ENCODE results near the gene C5orf58. TPM values are rescaled to one million over a fixed set of nuclear protein-coding genes. Genes with fewer than 3 reads are reported as not detected.

Gene C5orf58, protein sequence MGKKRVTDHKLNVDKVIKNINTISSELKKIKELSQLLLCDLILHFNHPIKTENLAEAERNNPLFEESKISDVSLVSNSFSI
- polyA plus RNA-seq (ENCODE audit: low read depth in 6 of 6) = not detected

DNA sequence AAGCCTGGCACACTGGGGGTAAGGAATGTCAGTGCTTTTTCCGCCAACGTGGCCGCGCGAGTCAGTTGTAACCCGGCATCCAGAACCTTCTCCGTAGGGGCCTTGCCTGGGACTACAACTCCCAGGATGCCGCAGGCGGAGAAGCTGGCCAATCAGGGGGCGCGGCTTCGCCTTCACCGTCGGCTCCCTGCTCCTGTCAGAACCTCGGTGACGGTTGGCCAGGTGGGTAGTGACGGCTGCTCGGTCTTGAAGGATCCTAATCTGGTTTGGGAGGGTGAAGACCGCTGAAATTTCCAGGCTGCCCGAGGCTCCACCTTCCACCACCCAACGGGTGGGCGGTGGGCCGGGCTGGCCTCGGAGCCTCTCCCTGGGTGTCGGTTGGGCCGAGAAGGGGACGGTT lies at the start of gene C5orf58:
Gene C5orf58, plus strand, starts transcription at position 200 of the 400 bp plus-strand sequence. CDS start 1,992 bp downstream, outside the sequence.
- H3K4me1 Mint-ChIP-seq = no peaks in the 10 kb centered on the region
- DNase-seq (no peak), ATAC-seq (ENCODE audit: low read depth in 2 of 2) (no peak)
- H3K9me3 Mint-ChIP-seq = no peaks in the 10 kb centered on the region
- H3K36me3 Mint-ChIP-seq = no peaks in the 10 kb centered on the region
- H3K27ac Mint-ChIP-seq = peak within 1 kb of the TSS in 1 of 6 donors; percentile 57
- peaks cover 0 to 4% (median 0%) of the 10 kb centered on the region in 3 donors for H3K27me3 Mint-ChIP-seq
- H3K4me3 Mint-ChIP-seq = no peak within 1 kb of the TSS

DNA sequence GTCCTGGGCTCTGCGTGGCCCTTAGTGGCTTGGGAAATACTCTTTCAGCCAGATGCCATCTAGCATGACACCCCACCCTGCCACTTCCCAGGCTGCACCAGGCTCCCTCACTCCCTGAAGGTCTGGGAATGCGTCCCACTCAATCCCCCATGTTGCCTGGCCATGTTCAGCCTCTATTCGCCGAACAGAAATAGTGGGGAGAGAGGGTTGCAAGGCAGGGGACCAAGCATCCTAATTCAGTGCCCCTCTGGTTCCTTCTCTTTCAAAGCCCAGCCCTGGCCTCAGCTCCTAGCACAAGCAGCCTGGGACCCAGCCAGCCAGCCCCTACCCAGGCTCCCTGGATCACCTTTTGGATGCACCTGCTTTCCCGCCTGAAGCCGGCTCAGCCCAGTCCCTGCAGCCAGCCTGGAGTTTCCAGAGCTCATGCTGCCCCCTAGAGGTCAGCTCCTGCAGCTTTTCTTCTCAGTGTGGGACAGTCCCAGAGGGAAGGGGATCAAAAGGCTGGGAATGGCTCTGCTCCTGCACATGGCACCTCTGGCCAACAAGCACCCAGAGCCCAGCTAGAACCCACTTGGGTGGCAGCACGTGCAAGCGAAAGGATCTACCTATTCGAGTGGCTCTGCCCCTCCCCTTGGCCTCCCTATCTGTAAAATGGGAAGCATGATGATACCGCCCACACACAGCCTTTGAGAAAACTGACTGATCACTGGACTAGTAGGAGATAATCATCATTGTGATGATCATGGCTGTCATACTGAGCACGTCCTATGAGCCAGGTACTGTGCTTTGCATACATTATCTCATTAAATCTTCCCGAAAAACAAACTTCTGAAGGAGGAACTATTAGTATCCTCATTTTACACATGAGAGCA lies 48.7 kb upstream of the C5orf58 start:
- Mint-ChIP-seq H3K9me3 (no peaks in the 10 kb centered on the region), H3K27me3 (peaks cover 7 to 24% (median 8%) of the 10 kb centered on the region in 3 donors), H3K4me1 (no peaks in the 10 kb centered on the region), H3K4me3 (no peak overlapping the region), H3K36me3 (no peaks in the 10 kb centered on the region), H3K27ac (no peak overlapping the region)
- DNase-seq = no peak
- no peak for ATAC-seq (ENCODE audit: low read depth in 2 of 2)

DNA sequence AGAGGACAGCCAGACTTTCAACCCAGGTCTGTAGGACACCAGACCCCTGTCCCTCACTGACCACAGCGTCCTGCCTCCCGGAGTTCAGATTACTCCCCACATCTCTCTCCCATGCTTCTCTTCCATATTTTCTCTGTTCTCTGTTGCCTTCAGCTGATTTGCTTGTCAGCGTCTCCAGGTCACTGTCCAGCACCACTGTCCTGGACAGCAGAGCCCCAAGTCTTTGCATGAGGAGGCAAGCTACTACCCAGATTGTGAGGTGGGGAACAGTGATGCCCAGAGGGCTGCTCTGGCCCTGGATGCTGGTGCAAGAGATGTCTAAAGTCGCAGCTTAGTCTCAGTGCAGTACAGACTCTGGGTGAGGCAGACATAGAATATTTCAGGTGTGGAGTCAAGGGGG lies 48.0 kb upstream of the C5orf58 start:
- DNase-seq (no peak), ATAC-seq (ENCODE audit: low read depth in 2 of 2) (no peak)
- Mint-ChIP-seq H3K9me3 (no peaks in the 10 kb centered on the region), H3K36me3 (no peaks in the 10 kb centered on the region), H3K4me3 (no peak overlapping the region), H3K27ac (no peak overlapping the region), H3K4me1 (no peaks in the 10 kb centered on the region), H3K27me3 (peaks cover 8 to 31% (median 14%) of the 10 kb centered on the region in 3 donors)

DNA sequence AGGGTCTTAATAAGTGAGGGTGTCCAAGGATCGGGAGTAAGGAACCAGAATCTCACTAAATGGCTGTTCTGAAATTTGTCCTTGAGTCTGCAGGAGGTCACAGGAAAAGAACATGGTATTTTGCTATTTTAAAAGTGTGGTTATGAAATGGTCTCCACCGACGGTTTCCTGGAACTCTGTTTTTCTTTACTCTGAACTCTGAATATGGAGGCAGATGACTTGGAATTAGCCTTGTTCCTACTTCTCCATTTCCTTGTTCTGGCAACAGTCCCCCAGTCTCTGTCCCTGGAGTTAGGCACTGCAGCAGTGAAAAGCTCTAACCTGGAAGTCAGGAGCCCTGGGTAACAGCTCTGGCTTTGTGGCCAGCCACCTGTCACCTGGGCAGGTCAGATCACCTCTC lies 46.6 kb upstream of the C5orf58 start:
- peaks cover 4 to 38% (median 14%) of the 10 kb centered on the region in 3 donors for H3K27me3 Mint-ChIP-seq
- H3K27ac Mint-ChIP-seq = no peak overlapping the region
- peak overlapping the region in 1 of 8 donors; percentile 35 for H3K4me3 Mint-ChIP-seq
- no peaks in the 10 kb centered on the region for H3K9me3 Mint-ChIP-seq
- H3K36me3 Mint-ChIP-seq = no peaks in the 10 kb centered on the region
- H3K4me1 Mint-ChIP-seq = no peaks in the 10 kb centered on the region
- DNase-seq = no peak
- no peak for ATAC-seq (ENCODE audit: low read depth in 2 of 2)

DNA sequence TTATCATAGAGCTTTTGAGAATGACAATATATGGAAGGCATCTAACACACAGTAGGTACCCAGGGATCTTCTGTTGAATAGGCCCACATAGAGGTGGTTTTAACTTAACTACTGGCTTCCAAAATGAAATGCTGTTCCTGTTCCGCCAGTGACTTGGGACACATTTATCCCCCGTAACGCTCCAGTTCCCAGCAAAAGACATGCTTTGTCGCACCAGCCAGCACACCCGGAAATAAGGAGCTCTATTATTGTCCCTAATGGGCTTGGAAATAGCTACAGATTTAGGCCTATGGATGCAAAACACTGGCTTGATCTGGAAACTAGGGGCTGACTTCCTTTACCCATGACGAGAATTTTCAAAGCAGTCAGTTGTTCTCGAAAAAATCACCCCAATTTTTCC lies 45.9 kb upstream of the C5orf58 start:
- peak overlapping the region in 1 of 8 donors; percentile 45 for H3K4me3 Mint-ChIP-seq
- no peaks in the 10 kb centered on the region for H3K36me3 Mint-ChIP-seq
- DNase-seq (no peak), ATAC-seq (ENCODE audit: low read depth in 2 of 2) (no peak)
- H3K9me3 Mint-ChIP-seq = no peaks in the 10 kb centered on the region
- H3K27ac Mint-ChIP-seq = no peak overlapping the region
- no peaks in the 10 kb centered on the region for H3K4me1 Mint-ChIP-seq
- H3K27me3 Mint-ChIP-seq = peaks cover 4 to 31% (median 9%) of the 10 kb centered on the region in 3 donors

DNA sequence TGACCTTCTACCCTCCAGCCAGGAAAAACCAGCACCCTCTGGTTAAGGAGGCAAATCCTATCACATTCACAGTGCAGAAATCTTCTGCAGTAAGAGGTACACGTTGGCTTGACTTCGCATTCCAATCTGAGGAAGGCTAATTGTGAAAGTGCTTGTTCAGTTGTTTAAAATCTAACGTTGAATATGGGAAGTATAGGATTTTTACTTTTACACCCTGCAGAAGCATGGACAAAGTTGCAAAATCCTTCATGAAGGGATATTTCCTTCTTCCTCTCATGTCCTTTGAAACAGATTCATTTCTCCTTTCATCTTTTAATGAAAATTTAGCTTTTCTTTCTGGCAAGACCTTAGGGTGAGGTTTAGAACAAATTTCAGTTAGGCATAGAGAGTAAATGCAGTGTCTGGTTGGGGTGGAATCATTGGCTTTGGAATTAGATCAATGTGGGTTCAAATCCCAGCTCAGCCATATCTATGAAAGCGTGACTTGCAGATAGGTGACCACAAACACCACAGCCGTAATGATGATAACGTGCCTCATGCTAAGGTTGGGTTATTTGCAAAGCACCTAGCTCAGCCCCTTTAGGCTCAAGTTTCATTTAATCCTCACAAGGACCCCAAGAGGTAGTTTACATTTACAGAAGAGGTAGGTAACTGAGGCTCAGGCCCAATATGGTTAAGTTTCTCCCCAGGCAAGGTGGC lies 42.2 kb upstream of the C5orf58 start:
- no peak for ATAC-seq (ENCODE audit: low read depth in 2 of 2)
- no peaks in the 10 kb centered on the region for H3K4me1 Mint-ChIP-seq
- H3K4me3 Mint-ChIP-seq = no peak overlapping the region
- H3K27ac Mint-ChIP-seq = no peak overlapping the region
- no peaks in the 10 kb centered on the region for H3K36me3 Mint-ChIP-seq
- no peaks in the 10 kb centered on the region for H3K9me3 Mint-ChIP-seq
- H3K27me3 Mint-ChIP-seq = peaks cover 11 to 25% (median 14%) of the 10 kb centered on the region in 3 donors
- no peak for DNase-seq

DNA sequence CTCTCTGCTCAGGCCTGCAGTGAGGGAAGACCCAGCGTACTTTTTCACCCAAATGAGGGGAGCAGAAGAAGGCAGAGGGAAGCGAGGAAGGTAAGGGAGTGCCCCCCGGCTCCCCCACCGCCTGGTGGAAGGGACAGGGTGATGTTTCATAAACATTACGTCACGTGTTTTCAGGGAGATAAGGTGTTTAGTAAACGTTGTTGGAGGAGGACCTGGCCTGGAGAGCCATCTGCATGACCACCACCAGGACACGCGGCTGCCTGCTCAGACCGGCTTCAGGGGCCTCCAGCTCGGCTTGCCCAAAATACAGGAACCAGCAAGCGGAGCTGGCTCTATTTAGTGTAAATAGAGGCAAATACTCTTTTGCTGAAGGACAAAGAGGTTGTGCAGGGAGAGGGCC lies 40.0 kb upstream of the C5orf58 start:
- DNase-seq (no peak), ATAC-seq (ENCODE audit: low read depth in 2 of 2) (no peak)
- Mint-ChIP-seq H3K27ac (no peak overlapping the region), H3K4me1 (no peaks in the 10 kb centered on the region), H3K4me3 (no peak overlapping the region), H3K9me3 (no peaks in the 10 kb centered on the region), H3K36me3 (no peaks in the 10 kb centered on the region), H3K27me3 (peaks cover 11 to 25% (median 20%) of the 10 kb centered on the region in 3 donors)

DNA sequence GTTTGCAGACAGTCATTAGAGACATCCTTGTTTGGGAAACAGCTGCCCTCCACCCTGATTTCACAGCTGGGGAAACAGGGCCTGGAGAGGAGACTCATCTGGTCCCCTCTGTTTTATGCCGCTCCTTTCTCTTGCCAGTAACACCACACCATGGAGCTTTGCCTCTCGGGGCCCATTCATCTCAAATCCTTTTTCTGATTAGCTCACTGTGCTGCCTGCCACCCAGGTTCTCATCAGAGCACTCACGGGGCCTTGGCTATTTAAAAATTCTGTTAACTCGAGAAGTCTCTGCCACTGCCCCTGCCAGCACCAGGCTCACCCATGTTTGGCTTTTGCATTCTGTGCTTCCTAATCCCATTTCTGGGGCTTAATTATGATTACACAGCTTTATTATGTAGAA lies 36.8 kb upstream of the C5orf58 start:
- no peak overlapping the region for H3K27ac Mint-ChIP-seq
- H3K9me3 Mint-ChIP-seq = no peaks in the 10 kb centered on the region
- H3K4me1 Mint-ChIP-seq = no peaks in the 10 kb centered on the region
- ATAC-seq (ENCODE audit: low read depth in 2 of 2) = no peak
- no peak overlapping the region for H3K4me3 Mint-ChIP-seq
- no peaks in the 10 kb centered on the region for H3K36me3 Mint-ChIP-seq
- no peak for DNase-seq
- peaks cover 7 to 18% (median 9%) of the 10 kb centered on the region in 3 donors for H3K27me3 Mint-ChIP-seq

DNA sequence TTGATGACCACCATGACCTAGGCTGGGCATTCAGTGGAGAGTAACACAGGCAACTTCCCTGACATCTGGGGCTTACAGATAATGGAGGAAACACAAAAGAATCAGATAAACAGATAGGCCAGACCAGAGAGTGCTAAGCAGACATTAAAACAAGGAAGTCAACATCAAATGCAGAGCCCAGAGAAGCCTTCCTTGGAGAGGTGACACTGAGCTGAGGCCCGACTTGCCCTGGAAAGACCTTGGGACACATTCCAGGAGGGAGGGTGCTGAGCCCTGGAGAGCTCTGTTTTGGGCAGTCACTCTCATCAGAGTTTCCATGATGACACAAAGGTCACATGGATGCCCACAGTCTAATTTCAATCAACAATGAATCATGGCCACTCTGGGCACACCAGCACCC lies 31.9 kb upstream of the C5orf58 start:
- Mint-ChIP-seq H3K4me1 (no peaks in the 10 kb centered on the region), H3K36me3 (no peaks in the 10 kb centered on the region), H3K4me3 (no peak overlapping the region), H3K27me3 (peaks cover 13 to 37% (median 32%) of the 10 kb centered on the region in 3 donors), H3K9me3 (no peaks in the 10 kb centered on the region), H3K27ac (no peak overlapping the region)
- ATAC-seq (ENCODE audit: low read depth in 2 of 2) (no peak), DNase-seq (no peak)

DNA sequence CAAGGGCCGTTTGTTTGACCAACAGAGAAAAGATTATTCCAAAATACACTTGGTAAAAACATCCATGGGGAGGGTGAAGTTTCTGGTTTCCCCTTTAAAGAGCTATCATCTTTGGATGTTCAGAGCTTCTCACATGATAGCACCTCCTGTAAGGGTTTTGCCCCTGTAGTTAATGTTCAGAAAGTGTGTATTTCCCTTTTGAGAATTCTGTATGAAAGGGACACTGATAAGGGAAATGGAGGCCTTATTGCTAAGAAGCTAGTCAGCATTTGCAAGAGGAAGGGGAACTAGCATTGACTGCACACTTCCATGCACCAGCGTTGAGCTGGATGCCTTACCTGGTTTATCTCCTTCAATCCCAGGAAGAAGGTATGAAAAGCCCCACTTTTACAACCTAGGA lies 31.5 kb upstream of the C5orf58 start:
- Mint-ChIP-seq H3K27ac (no peak overlapping the region), H3K9me3 (no peaks in the 10 kb centered on the region), H3K36me3 (no peaks in the 10 kb centered on the region), H3K4me1 (no peaks in the 10 kb centered on the region), H3K27me3 (peaks cover 13 to 36% (median 34%) of the 10 kb centered on the region in 3 donors), H3K4me3 (no peak overlapping the region)
- ATAC-seq (ENCODE audit: low read depth in 2 of 2) (no peak), DNase-seq (no peak)

DNA sequence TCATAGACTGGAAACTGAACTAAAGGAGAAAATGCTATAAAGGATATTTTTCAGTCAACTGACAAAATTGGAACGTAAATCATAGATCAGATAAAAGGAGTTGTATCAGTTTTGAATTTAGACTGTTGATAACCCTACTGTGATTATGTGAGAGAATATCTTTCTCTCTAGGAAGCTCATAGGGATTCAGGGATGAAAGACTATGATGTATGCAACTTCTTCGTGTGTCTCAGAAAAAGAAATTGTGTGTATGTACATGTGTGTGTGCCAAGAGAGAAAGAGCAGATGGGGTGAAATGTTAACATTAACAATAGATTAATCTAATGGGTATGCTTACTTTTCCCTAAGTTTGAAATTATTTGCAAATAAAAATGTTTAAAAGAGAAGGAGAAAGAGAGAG lies 30.7 kb upstream of the C5orf58 start:
- ATAC-seq (ENCODE audit: low read depth in 2 of 2) (no peak), DNase-seq (no peak)
- Mint-ChIP-seq H3K9me3 (no peaks in the 10 kb centered on the region), H3K4me3 (no peak overlapping the region), H3K4me1 (no peaks in the 10 kb centered on the region), H3K36me3 (no peaks in the 10 kb centered on the region), H3K27ac (no peak overlapping the region), H3K27me3 (peaks cover 13 to 40% (median 38%) of the 10 kb centered on the region in 3 donors)

DNA sequence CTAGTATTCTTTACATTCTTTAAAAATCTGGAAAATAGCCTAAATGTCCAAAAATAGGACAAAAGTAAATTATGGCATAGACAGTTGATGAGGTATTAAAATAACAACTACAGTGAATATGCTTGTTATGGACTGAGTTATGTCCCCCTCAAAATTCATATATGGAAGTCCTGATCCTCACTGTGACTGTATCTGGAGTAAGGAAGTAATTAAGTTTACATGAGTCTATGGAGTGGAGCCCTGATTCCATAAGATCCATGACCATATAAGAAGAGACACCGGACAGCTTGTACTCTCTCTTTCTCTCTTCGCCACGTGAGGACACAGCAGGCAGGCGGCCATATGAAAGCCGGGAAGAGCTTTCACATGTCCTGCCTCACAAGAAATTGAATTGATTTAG lies 28.6 kb upstream of the C5orf58 start:
- Mint-ChIP-seq H3K27me3 (peaks cover 13 to 47% (median 42%) of the 10 kb centered on the region in 3 donors), H3K4me3 (no peak overlapping the region), H3K27ac (peak overlapping the region in 1 of 6 donors; percentile 27), H3K4me1 (no peaks in the 10 kb centered on the region), H3K36me3 (no peaks in the 10 kb centered on the region), H3K9me3 (no peaks in the 10 kb centered on the region)
- DNase-seq = no peak
- ATAC-seq (ENCODE audit: low read depth in 2 of 2) = no peak

DNA sequence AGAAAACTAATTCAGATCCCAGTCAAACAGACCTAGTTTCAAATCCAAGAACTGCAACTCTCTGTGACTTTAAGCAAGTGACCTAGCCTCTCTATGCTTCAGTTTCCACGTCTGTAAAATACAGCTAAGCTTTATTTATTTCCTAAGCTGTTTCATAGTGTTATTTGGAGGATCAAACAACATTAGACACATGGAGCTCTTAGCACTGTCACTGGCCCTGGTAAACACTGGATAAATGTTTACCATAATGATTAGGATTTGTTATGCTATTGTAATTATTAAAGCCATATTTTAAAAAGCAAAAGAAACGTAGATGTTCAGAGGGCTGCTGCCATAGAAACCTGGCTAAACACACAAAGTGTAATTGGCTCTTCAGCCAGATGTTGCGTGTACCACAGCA lies 26.6 kb upstream of the C5orf58 start:
- no peaks in the 10 kb centered on the region for H3K36me3 Mint-ChIP-seq
- no peak for DNase-seq
- no peaks in the 10 kb centered on the region for H3K4me1 Mint-ChIP-seq
- peaks cover 0 to 10% (median 4%) of the 10 kb centered on the region in 7 donors for H3K9me3 Mint-ChIP-seq
- H3K27ac Mint-ChIP-seq = no peak overlapping the region
- ATAC-seq (ENCODE audit: low read depth in 2 of 2) = no peak
- H3K27me3 Mint-ChIP-seq = peaks cover 25 to 58% (median 57%) of the 10 kb centered on the region in 3 donors
- H3K4me3 Mint-ChIP-seq = no peak overlapping the region

DNA sequence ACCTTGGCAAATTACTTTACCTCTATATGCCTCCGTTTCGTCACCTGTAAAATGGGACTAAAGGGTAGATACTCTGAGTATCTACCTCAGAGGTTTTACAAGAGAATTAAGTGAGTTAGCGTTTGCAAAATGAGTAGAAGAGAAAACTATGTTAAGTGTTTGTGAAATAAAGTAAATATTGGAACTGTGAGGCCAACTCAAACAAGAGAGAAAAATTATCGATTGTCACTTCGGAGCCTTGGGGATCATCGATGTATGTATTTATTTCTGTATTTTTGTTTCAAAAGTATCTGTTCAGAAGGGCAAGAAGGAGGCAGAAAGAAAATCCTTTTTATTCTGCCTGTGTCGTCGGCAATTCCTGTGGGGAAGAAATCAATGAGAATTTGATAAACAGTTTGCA lies 25.8 kb upstream of the C5orf58 start:
- Mint-ChIP-seq H3K4me1 (no peaks in the 10 kb centered on the region), H3K4me3 (no peak overlapping the region), H3K27ac (no peak overlapping the region), H3K36me3 (no peaks in the 10 kb centered on the region), H3K27me3 (peaks cover 22 to 61% (median 60%) of the 10 kb centered on the region in 3 donors), H3K9me3 (peaks cover 0 to 10% (median 4%) of the 10 kb centered on the region in 7 donors)
- ATAC-seq (ENCODE audit: low read depth in 2 of 2) = no peak
- DNase-seq = no peak
